GM12875 (cell line): Measurements from ENCODE around the gene CAMKK2.

ENCODE experiments used
- H3K4me3 ChIP-seq: one replicate; pipeline ENCODE4 v1.5.1; 2011; ENCODE audit warnings: low read depth, low read length, control low read depth
- TF ChIP-seq, protein P1 (sequence below): IDR thresholded peaks from 2 replicates; pipeline ENCODE4 v1.5.1; 2011; ENCODE audit warnings: low read depth, mild to moderate bottlenecking, control low read depth, inconsistent platforms, low read length, moderate library complexity, borderline replicate concordance; ENCODE audit not compliant: insufficient read depth

The CAMKK2 gene

DNA sequence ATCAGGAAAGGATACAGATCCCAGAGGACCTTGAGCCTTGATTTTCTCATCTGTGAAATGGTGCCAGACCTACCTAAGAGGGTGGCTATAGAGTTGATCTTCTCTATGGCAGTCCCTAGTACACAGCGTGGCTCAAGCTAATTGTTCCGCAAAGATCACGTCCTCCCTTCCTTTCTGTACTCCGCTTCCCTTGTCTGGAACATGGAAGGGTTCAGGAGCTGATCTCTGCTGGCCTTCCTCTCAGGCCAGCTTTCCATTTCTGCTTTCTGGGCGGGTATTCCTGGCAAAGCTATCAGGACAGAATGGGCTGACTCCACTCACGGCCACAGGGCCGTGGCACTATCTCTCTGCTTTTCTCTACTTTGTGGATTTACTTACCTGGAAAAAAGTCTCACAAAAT is 6.5 kb downstream of the CAMKK2 start:
- H3K4me3 ChIP-seq: no peak overlapping the region
- TF ChIP-seq, protein P1, sequence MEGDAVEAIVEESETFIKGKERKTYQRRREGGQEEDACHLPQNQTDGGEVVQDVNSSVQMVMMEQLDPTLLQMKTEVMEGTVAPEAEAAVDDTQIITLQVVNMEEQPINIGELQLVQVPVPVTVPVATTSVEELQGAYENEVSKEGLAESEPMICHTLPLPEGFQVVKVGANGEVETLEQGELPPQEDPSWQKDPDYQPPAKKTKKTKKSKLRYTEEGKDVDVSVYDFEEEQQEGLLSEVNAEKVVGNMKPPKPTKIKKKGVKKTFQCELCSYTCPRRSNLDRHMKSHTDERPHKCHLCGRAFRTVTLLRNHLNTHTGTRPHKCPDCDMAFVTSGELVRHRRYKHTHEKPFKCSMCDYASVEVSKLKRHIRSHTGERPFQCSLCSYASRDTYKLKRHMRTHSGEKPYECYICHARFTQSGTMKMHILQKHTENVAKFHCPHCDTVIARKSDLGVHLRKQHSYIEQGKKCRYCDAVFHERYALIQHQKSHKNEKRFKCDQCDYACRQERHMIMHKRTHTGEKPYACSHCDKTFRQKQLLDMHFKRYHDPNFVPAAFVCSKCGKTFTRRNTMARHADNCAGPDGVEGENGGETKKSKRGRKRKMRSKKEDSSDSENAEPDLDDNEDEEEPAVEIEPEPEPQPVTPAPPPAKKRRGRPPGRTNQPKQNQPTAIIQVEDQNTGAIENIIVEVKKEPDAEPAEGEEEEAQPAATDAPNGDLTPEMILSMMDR: no peak

GRCh38 chr12:121288986-121289385 is 7.5 kb downstream of the CAMKK2 start:
- H3K4me3 ChIP-seq: no peak overlapping the region
- TF ChIP-seq, protein P1: no peak

GRCh38 chr12:121288158-121288845 is 8.2 kb downstream of the CAMKK2 start:
- TF ChIP-seq, protein P1: no peak
- no peak overlapping the region for H3K4me3 ChIP-seq

DNA sequence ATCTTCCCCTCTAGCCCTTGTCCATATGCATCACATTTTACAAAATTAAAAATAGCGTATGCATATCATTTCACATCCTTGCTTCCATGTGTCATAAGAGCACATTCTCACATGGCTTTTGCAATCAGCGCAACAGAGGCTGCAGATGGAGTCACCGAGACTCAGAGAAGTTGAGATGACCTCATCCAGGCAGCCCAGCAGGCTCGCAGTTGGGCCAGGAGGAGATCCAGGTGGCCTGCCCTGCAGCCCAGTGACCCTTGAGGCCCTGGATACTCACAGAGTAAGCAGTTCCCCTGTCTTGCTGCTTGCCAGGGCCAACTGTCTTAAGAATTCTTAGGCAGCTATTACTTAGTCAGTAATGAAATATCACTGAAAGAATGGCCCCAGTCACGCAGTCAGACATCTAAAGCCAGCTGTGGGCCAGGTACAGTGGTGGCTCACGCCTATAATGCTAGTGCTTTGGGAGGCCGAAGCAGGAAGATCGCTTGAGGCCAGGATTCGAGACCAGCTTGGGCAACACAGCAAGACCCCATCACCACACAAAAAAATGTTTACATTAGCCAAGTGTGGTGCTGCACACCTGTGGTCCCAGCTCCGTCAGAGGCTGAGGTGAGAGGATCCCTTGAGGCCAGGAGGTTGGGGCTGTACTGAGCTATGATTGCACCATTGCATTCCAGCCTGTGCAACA is 9.1 kb downstream of the CAMKK2 start:
- no peak overlapping the region for H3K4me3 ChIP-seq
- TF ChIP-seq, protein P1: no peak

DNA sequence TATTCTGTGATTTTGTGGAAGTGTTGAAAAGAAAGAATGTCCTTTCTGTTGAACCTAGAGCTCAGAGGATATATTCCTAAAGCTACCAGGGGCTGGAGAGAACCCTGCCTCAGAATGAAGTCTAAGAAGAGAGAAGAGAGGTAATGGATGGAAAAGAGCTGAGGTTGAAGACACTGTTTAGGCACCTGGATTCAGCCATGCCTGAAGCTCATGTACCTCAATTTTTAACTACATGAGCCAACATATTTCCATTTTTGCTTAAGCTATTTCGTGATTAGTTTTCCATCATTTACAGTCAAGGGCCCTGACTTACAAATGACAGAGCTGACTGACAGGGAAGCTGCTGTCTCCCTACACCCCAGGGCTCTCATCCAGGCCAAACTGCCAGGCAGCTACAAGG is 10.7 kb downstream of the CAMKK2 start:
- H3K4me3 ChIP-seq: no peak overlapping the region
- TF ChIP-seq, protein P1: no peak

DNA sequence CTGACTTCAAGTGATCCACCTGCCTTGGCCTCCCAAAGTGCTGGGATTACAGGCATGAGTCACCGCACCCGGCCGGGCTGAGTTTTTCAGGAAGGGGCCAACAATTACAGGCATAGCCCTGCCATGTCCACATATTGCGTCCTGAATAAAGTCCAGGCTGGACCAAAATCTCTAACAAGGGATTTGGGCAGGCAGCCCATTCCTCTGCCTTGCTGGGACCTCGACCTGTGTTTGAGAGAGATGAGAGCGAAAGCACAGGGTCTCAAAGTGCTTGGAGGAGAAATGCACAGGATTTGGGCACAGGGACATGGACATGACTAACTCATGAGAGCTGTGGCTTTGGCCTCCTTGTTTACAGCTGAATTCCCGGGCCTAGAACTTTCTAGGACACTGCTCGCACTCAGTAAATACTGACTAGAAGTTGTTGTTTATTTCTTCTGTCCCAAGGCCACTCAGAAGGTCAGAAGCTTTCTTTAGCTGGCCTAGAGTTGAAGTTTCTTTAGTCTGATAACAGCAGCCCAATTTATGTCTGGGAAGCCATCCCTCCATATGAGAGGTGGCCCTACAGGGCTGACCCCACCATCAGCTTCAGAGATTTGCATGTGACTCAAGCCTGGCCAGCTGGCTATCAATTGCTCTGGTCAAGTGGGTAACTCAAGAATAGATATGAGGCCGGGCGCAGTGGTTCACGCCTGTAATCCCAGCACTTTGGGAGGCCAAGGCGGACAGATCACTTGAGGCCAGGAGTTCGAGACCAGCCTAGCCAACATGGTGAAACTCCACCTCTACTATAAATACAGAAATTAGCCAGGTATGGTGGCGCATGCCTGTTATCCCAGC is 11.7 kb downstream of the CAMKK2 start:
- TF ChIP-seq, protein P1: no peak
- H3K4me3 ChIP-seq: no peak overlapping the region
